Esophagus (tissue), 2 donors: ENCODE measurements around the gene GSN. TPM values are rescaled to one million over a fixed set of nuclear protein-coding genes. Genes with fewer than 3 reads are reported as not detected.

ENCODE experiments used
- H3K27ac ChIP-seq, 2 donors: one replicate each; pipeline ENCODE4 v1.5.1; 2013; ENCODE audit warnings: low read depth in 2 of 2, mild to moderate bottlenecking in 2 of 2, inconsistent platforms in 1 of 2, low read length in 1 of 2, moderate library complexity in 1 of 2
- H3K27me3 ChIP-seq, 2 donors: one replicate each; pipeline ENCODE4 v1.6.1; 2013; ENCODE audit warnings: low read length in 2 of 2, control low read depth in 1 of 2, mild to moderate bottlenecking in 1 of 2; ENCODE audit not compliant: insufficient read depth in 2 of 2, control insufficient read depth in 1 of 2
- H3K36me3 ChIP-seq, 2 donors: one replicate each; pipeline ENCODE4 v1.6.1; 2013; ENCODE audit warnings: low read length in 1 of 2; ENCODE audit not compliant: control insufficient read depth in 2 of 2, insufficient read depth in 2 of 2
- H3K4me1 ChIP-seq, 2 donors: one replicate each; pipeline ENCODE4 v1.6.1; 2013; ENCODE audit warnings: low read length in 1 of 2; ENCODE audit not compliant: control insufficient read depth in 2 of 2, insufficient read depth in 2 of 2
- H3K4me3 ChIP-seq, 2 donors: one replicate each; pipeline ENCODE4 v1.5.1; 2013; ENCODE audit warnings: low read length in 2 of 2, mild to moderate bottlenecking in 2 of 2, low read depth in 1 of 2, moderate library complexity in 1 of 2
- H3K9me3 ChIP-seq, 2 donors: one replicate each; pipeline ENCODE4 v1.6.1; 2013; ENCODE audit warnings: mild to moderate bottlenecking in 2 of 2, low read depth in 1 of 2, low read length in 1 of 2, moderate library complexity in 1 of 2; ENCODE audit not compliant: control insufficient read depth in 2 of 2, insufficient read depth in 1 of 2
- WGBS, 2 donors: extraction: QIAGEN DNeasy Blood & Tissue Kit; methylation state at CpG; one replicate each; pipeline ENCODE4 v1.1.7; 2013; 5-methylcytosine and 5-hydroxymethylcytosine counted together
- polyA plus RNA-seq, 2 donors: library from polyadenylated mRNA; stranded (reverse); fragments of 200-250 nt; gene quantifications; one replicate each; pipeline ENCODE4 v1.2.3, GENCODE V29; 2013
- donor health status: healthy with polysubstance abuse.
- donor health status: Bipolar disorder and iron deficiency.

GSN gene
- polyA plus RNA-seq, 2 donors, result 198 to 418 TPM

DNA sequence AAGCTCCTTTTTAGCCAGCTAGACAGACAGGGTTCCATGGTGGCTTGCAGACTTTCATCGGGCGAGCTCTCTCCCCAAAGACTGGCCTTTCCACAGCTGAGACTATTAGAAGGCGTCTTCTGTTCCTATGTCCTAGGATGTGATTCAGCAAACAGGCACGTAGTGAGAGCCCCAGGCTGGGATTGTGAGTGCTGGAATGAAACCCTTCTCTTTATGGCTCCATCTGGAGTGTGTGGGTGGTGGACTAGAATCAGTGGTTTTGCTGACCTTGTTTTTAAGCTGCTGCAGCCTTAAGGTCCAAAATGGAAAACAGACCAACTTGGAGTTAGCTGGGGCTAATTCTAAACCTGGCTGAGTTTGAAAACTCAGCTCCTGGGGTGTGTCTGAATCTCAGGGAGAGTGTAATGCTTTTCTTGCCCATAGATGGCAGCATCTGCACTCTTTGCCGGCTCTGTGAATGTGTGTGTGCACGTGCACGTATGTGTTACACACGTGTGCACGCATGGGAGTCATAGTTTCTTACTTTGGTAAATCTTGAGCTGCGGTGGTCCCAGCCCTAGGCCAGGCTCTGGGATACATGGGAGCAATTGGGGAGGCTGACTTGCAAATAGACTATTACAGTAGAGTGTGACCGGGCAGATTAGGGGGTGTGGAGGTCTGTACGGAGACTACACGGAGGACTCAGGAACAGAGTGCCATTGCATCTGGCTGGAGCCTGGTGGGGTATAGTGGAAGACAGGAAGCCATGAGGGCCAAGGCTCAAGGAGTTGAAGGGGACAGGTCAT lies 10.7 kb downstream of the GSN start:
- Histone ChIP-seq H3K9me3 (no peaks in the 10 kb centered on the region), H3K4me1 (peaks cover 17 to 27% of the 10 kb centered on the region in 2 donors), H3K4me3 (no peak overlapping the region), H3K36me3 (no peaks in the 10 kb centered on the region), H3K27ac (peak overlapping the region; percentile 88 to 98), H3K27me3 (no peaks in the 10 kb centered on the region)
- 19 to 23% methylated on average over 13 of the region's 13 CpGs for WGBS, 2 donors

DNA sequence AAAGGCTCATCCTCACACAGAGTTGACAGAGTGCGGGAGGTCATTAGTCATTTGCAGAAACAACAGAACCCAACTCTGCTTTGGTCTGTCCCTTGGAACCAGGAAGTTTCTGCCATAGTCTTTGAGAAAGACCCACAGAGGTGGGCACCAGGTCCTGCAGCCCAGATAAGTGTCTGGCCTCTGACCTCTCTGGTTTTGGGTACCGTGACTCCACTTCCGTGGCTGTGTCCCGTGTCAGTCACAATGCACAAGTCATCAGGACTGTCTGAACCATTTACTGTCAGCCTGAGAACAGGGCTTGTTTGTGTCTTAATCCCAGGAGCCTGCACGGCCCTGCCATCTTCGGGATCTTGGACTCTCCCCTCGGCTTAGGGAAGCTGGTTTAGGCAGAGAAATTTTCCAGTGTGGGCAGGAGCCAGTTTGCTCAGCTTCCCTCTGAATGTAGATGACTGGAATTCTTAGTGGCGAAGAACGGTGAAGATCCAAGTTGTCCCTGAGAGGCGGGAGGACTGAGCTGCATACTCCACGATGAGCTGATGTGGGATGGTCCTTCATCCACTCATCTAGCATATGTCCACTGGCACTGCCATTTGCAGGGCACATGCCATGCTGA lies 11.9 kb downstream of the GSN start:
- peaks cover 23 to 38% of the 10 kb centered on the region in 2 donors for H3K4me1 ChIP-seq
- WGBS, 2 donors, result 59 to 64% methylated on average over 11 of the region's 11 CpGs
- no peaks in the 10 kb centered on the region for H3K36me3 ChIP-seq
- no peaks in the 10 kb centered on the region for H3K9me3 ChIP-seq
- no peak overlapping the region for H3K4me3 ChIP-seq
- peak overlapping the region; percentile 88 to 98 for H3K27ac ChIP-seq
- no peaks in the 10 kb centered on the region for H3K27me3 ChIP-seq

DNA sequence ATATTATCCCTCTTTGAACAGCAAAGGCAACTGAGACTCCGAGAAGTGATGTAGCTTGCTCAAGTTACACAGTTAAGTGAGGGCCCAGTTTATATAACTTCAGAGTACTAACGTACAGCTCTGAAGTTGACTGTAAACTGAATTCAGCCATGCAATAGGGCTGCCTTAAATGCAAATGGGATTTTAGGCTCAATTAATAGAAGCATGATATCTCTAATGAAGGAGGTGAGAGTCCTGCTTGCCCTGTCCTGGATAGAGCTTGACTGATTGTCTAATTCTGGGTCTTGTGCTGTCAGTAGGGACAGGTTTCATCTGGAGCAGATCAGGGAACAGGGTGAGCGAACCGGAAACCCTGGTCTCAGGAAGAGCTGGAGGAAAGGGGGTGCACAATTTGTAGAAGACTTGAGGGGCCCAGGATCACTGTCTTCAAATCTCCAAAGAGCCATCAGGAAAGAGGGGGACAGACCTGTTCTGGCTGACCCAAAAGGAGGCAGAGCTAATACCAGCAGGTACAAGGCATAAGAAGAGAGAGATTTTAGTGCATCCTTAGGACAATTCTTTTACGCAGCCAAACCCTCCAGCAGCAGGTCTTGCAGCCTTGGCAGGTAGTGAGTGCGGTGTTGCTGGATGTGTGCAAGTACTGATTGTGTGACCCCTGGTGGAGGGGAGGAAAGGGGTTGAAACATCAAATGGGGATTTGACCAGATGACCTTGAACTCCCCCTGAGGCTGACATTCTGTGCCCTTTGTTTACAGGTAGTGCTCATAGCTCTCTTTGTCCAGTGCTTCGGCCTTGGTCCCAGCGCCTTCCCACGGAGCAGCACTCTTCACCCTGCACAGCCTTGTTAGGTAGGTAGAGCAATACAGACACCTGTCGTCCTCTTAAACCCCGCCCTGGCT lies 13.0 kb downstream of the GSN start:
- H3K27ac ChIP-seq, result peak overlapping the region; percentile 99
- no peaks in the 10 kb centered on the region for H3K9me3 ChIP-seq
- H3K4me3 ChIP-seq, result no peak overlapping the region
- H3K4me1 ChIP-seq, result peaks cover 27 to 45% of the 10 kb centered on the region in 2 donors
- H3K27me3 ChIP-seq, result no peaks in the 10 kb centered on the region
- H3K36me3 ChIP-seq, result no peaks in the 10 kb centered on the region
- WGBS, 2 donors, result 64% methylated on average over 11 of the region's 11 CpGs

DNA sequence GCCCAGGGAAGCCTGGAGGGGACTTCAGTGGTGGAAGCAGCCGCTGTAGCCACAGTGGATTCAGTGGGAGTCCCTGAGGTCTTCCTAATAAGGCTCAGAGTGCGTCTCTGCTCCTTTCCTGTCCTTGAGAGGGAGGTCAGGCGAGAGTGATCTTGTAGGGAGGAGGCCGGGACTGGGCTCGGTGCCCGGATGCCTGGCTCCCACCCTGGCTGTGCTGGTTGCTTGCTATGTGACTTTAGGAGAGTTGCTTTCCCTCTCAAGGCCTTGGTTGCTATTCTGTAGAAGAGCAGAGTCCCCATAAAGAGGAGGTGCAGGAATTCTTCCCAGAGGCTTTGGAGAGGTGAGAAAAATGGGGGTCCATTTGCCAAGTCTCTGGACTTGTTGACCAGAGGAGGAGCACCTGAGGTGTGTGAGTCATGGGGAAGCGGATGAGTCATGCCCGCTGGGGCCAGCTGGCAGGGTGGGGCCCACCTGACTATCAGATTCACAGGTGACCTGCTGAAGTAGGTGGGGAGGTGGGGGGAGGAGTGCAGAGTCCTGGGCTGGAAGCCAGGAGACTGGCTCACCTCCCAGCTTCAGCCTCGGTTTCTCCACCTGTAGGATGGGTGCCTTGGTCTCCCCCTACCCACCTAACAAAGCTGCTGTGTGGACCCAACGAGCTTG lies 13.8 kb downstream of the GSN start:
- Histone ChIP-seq H3K27me3 (no peaks in the 10 kb centered on the region), H3K27ac (peak overlapping the region; percentile 99), H3K9me3 (no peaks in the 10 kb centered on the region), H3K36me3 (no peaks in the 10 kb centered on the region), H3K4me3 (no peak overlapping the region), H3K4me1 (peaks cover 30 to 50% of the 10 kb centered on the region in 2 donors)
- 21 to 33% methylated on average over 10 of the region's 10 CpGs for WGBS, 2 donors

DNA sequence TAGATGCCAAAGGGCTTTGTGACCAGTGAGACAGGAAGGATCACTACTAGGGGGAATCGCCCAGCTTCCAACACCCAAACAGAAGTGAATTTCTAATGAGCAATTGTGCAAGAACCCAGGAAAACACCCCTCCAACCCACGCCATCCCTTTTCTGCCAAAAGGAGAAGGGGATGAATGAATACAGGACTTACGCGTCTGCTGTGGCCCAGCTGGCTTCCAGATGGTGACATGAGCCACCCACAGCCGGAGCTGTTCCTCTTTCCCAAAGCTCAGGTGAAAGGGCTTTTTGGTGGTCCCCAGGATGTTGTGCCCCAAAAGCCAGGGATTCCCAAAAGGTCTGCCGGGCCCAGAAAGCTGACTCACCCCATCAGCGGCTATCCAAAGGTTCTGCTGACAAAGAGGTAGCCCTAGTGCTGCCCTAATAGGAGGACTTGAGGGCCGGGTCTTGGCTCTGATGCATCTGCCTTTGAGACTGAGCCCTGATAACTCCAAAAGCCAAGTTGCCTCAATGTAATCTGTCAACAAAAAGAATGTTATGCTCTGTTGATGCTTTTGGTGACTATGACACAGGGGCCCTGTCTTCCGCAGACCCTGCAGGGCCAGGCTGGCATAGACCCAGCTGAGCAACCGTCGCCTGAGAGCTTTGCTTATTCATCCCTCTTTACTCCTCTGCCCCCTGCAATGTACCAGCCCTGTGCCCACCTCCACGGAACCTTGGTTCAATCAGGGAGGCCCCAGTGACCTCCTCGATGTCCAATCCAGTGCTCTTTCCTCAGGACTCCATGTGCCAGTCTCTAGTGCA lies 14.5 kb downstream of the GSN start:
- Histone ChIP-seq H3K36me3 (no peaks in the 10 kb centered on the region), H3K27me3 (no peaks in the 10 kb centered on the region), H3K9me3 (no peaks in the 10 kb centered on the region), H3K4me1 (peaks cover 30 to 50% of the 10 kb centered on the region in 2 donors), H3K27ac (peak overlapping the region; percentile 99), H3K4me3 (no peak overlapping the region)
- WGBS, 2 donors, result 30 to 33% methylated on average over 13 of the region's 13 CpGs

DNA sequence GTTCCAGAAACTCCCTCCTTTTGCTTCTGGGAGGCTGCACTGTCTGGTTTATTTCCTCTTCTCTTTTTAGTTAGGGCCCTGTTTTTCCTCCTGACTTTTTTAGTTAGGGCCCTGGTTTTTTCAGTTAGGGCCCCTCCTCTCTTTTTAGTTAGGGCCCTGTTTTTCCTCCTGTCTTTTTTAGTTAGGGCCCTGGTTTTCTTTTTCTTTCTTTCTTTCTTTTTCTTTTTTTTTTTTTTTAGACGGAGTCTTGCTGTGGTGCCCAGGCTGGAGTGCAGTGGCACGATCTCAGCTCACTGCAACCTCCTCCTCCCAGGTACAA lies 15.1 kb downstream of the GSN start:
- 62 to 73% methylated on average over 2 of the region's 2 CpGs for WGBS, 2 donors

DNA sequence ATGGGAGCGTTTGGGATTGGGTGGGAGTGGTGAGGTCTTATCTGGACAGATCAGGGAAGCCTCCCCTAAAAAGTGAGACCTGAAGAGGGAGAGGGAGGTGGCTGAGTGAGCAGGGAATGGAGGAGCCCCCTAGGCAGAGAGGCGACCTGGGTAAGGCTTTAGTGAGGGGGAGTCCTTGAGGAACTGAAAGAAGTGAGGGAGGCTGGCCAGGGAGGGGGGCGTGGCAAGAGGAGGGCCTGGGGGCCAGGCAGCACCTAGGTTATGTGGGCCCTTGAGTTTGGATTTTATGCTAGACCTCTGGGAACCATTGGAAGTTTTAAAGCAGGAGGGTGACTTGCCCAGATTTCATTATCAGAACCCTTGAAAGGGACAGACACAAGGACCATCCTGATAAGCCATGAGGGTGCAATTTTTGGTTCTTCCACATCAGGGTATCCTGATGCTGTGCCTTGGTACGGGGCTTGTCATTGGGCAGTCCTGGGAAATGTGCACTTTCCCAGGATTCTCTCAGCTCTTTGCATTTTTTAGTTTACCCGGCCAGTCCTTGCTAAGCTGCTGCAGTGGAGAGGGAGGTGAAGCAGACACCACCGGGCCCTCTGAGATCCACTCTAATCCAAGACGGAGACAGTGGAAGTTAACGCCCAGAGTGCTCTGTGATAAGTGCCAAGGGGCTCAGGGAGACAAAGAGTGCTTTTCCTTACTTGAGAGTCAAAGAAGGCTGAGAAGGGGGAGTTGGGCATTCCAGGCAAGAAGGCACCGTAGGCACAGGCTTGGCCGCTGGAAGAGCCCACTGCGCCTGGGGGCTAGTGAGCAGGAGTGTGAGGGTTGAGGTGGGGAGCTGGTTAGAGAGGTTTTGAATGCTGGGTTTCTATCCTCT lies 16.1 kb downstream of the GSN start:
- Histone ChIP-seq H3K4me3 (no peak overlapping the region), H3K4me1 (peaks cover 28 to 60% of the 10 kb centered on the region in 2 donors)
- WGBS, 2 donors, result 43 to 56% methylated on average over 11 of the region's 11 CpGs

More for the DNA sequence above, 15.1 kb downstream of the GSN start:
- Histone ChIP-seq H3K4me1 (peaks cover 28 to 53% of the 10 kb centered on the region in 2 donors), H3K4me3 (no peak overlapping the region), H3K27me3 (no peaks in the 10 kb centered on the region), H3K9me3 (no peaks in the 10 kb centered on the region), H3K36me3 (no peaks in the 10 kb centered on the region), H3K27ac (peak overlapping the region; percentile 99)

DNA sequence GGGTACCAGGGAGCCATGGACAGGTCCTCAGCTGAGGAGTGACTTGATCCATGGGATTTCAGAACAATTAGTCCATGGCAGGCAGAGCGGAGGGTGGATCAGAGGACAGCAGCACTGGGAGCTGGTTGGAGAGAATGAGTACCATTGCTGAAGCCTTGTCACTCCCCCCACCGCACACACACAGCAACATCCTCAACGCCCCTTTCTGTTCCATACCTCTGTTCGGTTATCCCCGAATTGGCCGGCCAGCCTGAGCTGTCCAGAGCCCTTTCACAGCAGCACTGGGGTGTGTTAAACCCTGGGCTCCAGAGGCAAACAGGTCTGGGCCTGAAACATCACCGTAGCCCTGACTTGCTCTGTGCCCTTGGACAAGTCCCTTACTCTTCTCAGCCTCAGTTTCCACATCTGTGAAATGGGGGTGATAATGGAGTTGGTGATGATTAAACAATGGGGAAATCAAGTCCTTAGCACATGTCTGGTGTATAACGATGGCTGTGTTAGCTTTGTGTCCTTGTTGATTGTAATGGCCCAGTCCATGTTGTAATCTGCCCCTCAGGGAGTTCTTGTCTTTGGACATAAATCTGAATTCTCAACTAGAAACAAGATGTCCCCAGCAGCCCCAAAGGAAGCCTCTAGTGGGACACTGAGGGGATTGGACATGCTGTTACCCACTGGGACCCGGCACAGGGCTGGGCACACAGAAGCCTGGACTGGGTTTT lies 16.9 kb downstream of the GSN start:
- Histone ChIP-seq H3K9me3 (no peaks in the 10 kb centered on the region), H3K4me1 (peaks cover 24 to 60% of the 10 kb centered on the region in 2 donors), H3K36me3 (no peaks in the 10 kb centered on the region), H3K27ac (peak overlapping the region; percentile 99), H3K4me3 (no peak overlapping the region), H3K27me3 (no peaks in the 10 kb centered on the region)
- WGBS, 2 donors, result 81 to 84% methylated on average over 9 of the region's 9 CpGs

More for the DNA sequence above, 16.1 kb downstream of the GSN start:
- Histone ChIP-seq H3K27me3 (no peaks in the 10 kb centered on the region), H3K36me3 (no peaks in the 10 kb centered on the region), H3K27ac (peak overlapping the region; percentile 99), H3K9me3 (no peaks in the 10 kb centered on the region)
